OCI-LY7 (cell line): ENCODE measurements around the gene CSNK1E.
"Not testable (repeated sequence)": the region's sequence is repeated elsewhere in the genome, so short reads cannot be mapped to it uniquely, and the experiment has no call there.

Experiments used
- CTCF ChIP-seq: fragments of 200-600 bp; sonication (generic); conservative IDR thresholded peaks from 2 replicates; pipeline ENCODE4 v1.5.1; 2014; ENCODE audit warnings: mild to moderate bottlenecking, antibody characterized with exemption, low read length, moderate library complexity, mixed read lengths
- EZH2phosphoT487 ChIP-seq: fragments of 200-600 bp; sonication (generic); IDR thresholded peaks from 2 replicates; pipeline ENCODE4 v1.6.1; 2018; ENCODE audit warnings: low read depth, borderline replicate concordance, mild to moderate bottlenecking, mixed run types, antibody characterized with exemption, low read length, moderate library complexity, mixed read lengths

DNA sequence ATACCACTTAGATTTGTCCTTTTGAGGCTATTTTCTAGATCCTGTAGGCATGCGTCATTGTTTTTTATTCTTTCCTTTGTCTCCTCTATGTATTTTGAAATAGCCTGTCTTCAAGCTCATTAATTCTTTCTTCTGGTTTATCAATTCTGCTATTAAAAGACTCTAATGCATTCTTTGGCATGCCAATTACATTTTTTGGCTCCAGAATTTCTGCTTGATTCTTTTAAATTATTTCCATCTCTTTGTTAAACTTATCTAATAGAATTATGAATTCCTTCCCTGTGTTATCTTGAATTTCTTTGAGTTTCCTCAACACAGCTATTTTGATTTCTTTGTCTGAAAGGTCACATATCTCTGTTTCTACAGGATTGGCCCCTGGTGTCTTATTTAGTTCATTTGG is 42.6 kb upstream of the CSNK1E start:
- not testable (repeated sequence) for TF ChIP-seq EZH2phosphoT487, CTCF
